HepG2 (cell line): ENCODE data around the gene SDR42E2. TPM values are rescaled to one million over a fixed set of nuclear protein-coding genes. Genes with fewer than 3 reads are reported as not detected.

Experiments
- ARNTL ChIP-seq: sonication (generic); formaldehyde crosslinking; IDR thresholded peaks from 2 replicates; pipeline ENCODE4 v1.4.0; 2020; ENCODE audit warnings: mild to moderate bottlenecking, missing genetic modification reagents
- ATF1 ChIP-seq: IDR thresholded peaks from 2 replicates; pipeline ENCODE4 v1.6.1; 2016; ENCODE audit warnings: mild to moderate bottlenecking, control low read depth
- FOXO4 ChIP-seq: sonication (generic); formaldehyde crosslinking; conservative IDR thresholded peaks from 2 replicates; pipeline ENCODE4 v1.8.1; 2023; ENCODE audit warnings: missing genetic modification reagents
- GZF1 ChIP-seq: sonication (generic); formaldehyde crosslinking; IDR thresholded peaks from 2 replicates; pipeline ENCODE4 v1.5.1; 2020; ENCODE audit warnings: mild to moderate bottlenecking, missing genetic modification reagents
- IKZF1 ChIP-seq: fragments of 450-650 bp; IDR thresholded peaks from 2 replicates; pipeline ENCODE4 v1.7.1; 2016
- KDM1A ChIP-seq: IDR thresholded peaks from 2 replicates; pipeline ENCODE4 v1.6.1; 2016; ENCODE audit warnings: missing compliant biosample characterization
- MED13 ChIP-seq: sonication (generic); formaldehyde crosslinking; IDR thresholded peaks from 2 replicates; pipeline ENCODE4 v1.5.0; 2020; ENCODE audit warnings: missing genetic modification reagents
- MLXIP ChIP-seq: sonication (generic); formaldehyde crosslinking; IDR thresholded peaks from 2 replicates; pipeline ENCODE4 v1.9.0; 2021; ENCODE audit warnings: missing genetic modification reagents, borderline replicate concordance
- PAXIP1 ChIP-seq: sonication (generic); formaldehyde crosslinking; conservative IDR thresholded peaks from 2 replicates; pipeline ENCODE4 v1.4.0; 2020; ENCODE audit warnings: mild to moderate bottlenecking, missing genetic modification reagents, moderate library complexity
- REXO4 ChIP-seq: sonication (generic); formaldehyde crosslinking; IDR thresholded peaks from 2 replicates; pipeline ENCODE4 v1.8.0; 2022; ENCODE audit warnings: missing genetic modification reagents, mild to moderate bottlenecking, borderline replicate concordance
- SIN3B ChIP-seq: fragments of 150-350 bp; IDR thresholded peaks from 2 replicates; pipeline ENCODE4 v1.6.1; 2014; ENCODE audit warnings: low read length
- SRF ChIP-seq: IDR thresholded peaks from 2 replicates; pipeline ENCODE4 v1.6.1; 2011; ENCODE audit warnings: mild to moderate bottlenecking, low read depth, low read length, moderate library complexity
- SSRP1 ChIP-seq: IDR thresholded peaks from 2 replicates; pipeline ENCODE4 v1.6.1; 2016; ENCODE audit warnings: control low read depth
- TBX3 ChIP-seq: fragments of 450-650 bp; IDR thresholded peaks from 2 replicates; pipeline ENCODE4 v1.6.1; 2017; ENCODE audit warnings: antibody characterized with exemption, mild to moderate bottlenecking, inconsistent platforms, borderline replicate concordance
- ZFP36 ChIP-seq: fragments of 150-350 bp; IDR thresholded peaks from 2 replicates; pipeline ENCODE4 v1.6.1; 2018; ENCODE audit warnings: borderline replicate concordance, low read length, low read depth; ENCODE audit not compliant: partially characterized antibody
- ZFP82 ChIP-seq: sonication (generic); formaldehyde crosslinking; IDR thresholded peaks from 2 replicates; pipeline ENCODE4 v1.5.1; 2020; ENCODE audit warnings: mild to moderate bottlenecking, missing genetic modification reagents, borderline replicate concordance
- ZFX ChIP-seq: sonication (generic); formaldehyde crosslinking; IDR thresholded peaks from 2 replicates; pipeline ENCODE4 v1.4.0; 2020; ENCODE audit warnings: mild to moderate bottlenecking, low read depth, missing genetic modification reagents, moderate library complexity
- ZNF292 ChIP-seq: sonication (generic); formaldehyde crosslinking; IDR thresholded peaks from 2 replicates; pipeline ENCODE4 v1.8.1; 2022; ENCODE audit warnings: mild to moderate bottlenecking, low read depth, missing genetic modification reagents, borderline replicate concordance
- ZNF382 ChIP-seq: sonication (generic); formaldehyde crosslinking; IDR thresholded peaks from 2 replicates; pipeline ENCODE4 v1.5.0; 2020; ENCODE audit warnings: missing genetic modification reagents, mild to moderate bottlenecking, borderline replicate concordance
- ZNF607 ChIP-seq: sonication (generic); formaldehyde crosslinking; IDR thresholded peaks from 2 replicates; pipeline ENCODE4 v1.5.1; 2020; ENCODE audit warnings: missing genetic modification reagents, mild to moderate bottlenecking, borderline replicate concordance
- ZNF780A ChIP-seq: sonication (generic); formaldehyde crosslinking; IDR thresholded peaks from 2 replicates; pipeline ENCODE4 v1.8.0; 2022; ENCODE audit warnings: mild to moderate bottlenecking, missing genetic modification reagents, moderate library complexity
- ZNF878 ChIP-seq: sonication (generic); formaldehyde crosslinking; IDR thresholded peaks from 2 replicates; pipeline ENCODE4 v1.8.1; 2023; ENCODE audit warnings: mild to moderate bottlenecking, missing genetic modification reagents, moderate library complexity
- ZSCAN20 ChIP-seq: sonication (generic); formaldehyde crosslinking; IDR thresholded peaks from 2 replicates; pipeline ENCODE4 v1.4.0; 2020; ENCODE audit warnings: missing genetic modification reagents, mild to moderate bottlenecking, borderline replicate concordance
- polyA plus RNA-seq, 8 experiments: library from polyadenylated mRNA; depleted of rRNA in 3 of 8; stranded (reverse) in 7 of 8; unstranded in 1 of 8; fragments of >200 nt; fragmentation: Illumina TruSeq in 4 of 8; extraction: Trizol in 4 of 8; gene quantifications; 2 replicates each; pipeline versions ENCODE4 v1.2.1 to v1.2.3, GENCODE V29; 2011 to 2016; ENCODE audit warnings: low read depth in 4 of 8, missing spikeins in 1 of 8, mixed read lengths in 1 of 8; ENCODE audit not compliant: insufficient read depth in 1 of 8
- total RNA-seq, 5 experiments: library from RNA; depleted of rRNA; stranded (reverse); fragments of >200 nt; fragmentation: Illumina TruSeq; extraction: Trizol; gene quantifications; 2 replicates each; pipeline ENCODE4 v1.2.3, GENCODE V29; 2016; ENCODE audit warnings: low read depth in 1 of 5

The SDR42E2 gene
- total and polyA plus RNA-seq, 2 of the 13 experiments (the other 11 are each of a cell fraction or from before 2014, with no cell fraction given), result 0.05 to 0.11 TPM

- TF ChIP-seq MLXIP, result no peak
- peak; percentile 97 for TF ChIP-seq SRF
- TF ChIP-seq SIN3B, result no peak; the same call in 1 of the 2 replicates
- TF ChIP-seq ZNF780A (CRISPR knock-in tag), result no peak; the same call in 1 of the 2 replicates
- TF ChIP-seq FOXO4 (CRISPR knock-in tag), result no peak
- no peak for TF ChIP-seq ZSCAN20 (CRISPR knock-in tag)
- peak; percentile 97 for TF ChIP-seq ZFX (CRISPR knock-in tag)
- TF ChIP-seq GZF1 (CRISPR knock-in tag), result 0 out of 2 replicates have a peak, but pooled peaks have one; percentile 88
- TF ChIP-seq ZNF878 (CRISPR knock-in tag), result no peak
- TF ChIP-seq ARNTL (CRISPR knock-in tag), result no peak; the same call in none of the 2 replicates
- TF ChIP-seq KDM1A (CRISPR knock-in tag), result no peak
- no peak for TF ChIP-seq REXO4 (CRISPR knock-in tag)
- TF ChIP-seq PAXIP1 (CRISPR knock-in tag), result no peak; the same call in none of the 2 replicates
- no peak for TF ChIP-seq SSRP1
- TF ChIP-seq TBX3, result no peak
- no peak for TF ChIP-seq IKZF1
- TF ChIP-seq ZFP36, result no peak
- TF ChIP-seq ATF1 (CRISPR knock-in tag), result peak; percentile 78
- TF ChIP-seq MED13 (CRISPR knock-in tag), result no peak
- TF ChIP-seq ZNF292 (CRISPR knock-in tag), result no peak
- TF ChIP-seq ZNF607 (CRISPR knock-in tag), result 0 out of 2 replicates have a peak, but pooled peaks have one; percentile 77
- TF ChIP-seq ZFP82 (CRISPR knock-in tag), result no peak
- TF ChIP-seq ZNF382, result no peak
These were observed 28.6 kb downstream of the SDR42E2 start (continued) for GRCh38 chr16:22190776-22191531.
